A549 (cell line): Measurements from ENCODE around the gene VPS37B.

Source experiments
- CHD2 ChIP-seq: fragments of 150-350 bp; IDR thresholded peaks from 2 replicates; pipeline ENCODE4 v1.6.1; 2014; ENCODE audit warnings: low read length; ENCODE audit not compliant: partially characterized antibody
- MAFK ChIP-seq: fragments of 450-650 bp; IDR thresholded peaks from 2 replicates; pipeline ENCODE4 v1.6.1; 2014; ENCODE audit not compliant: partially characterized antibody
- POLR2A ChIP-seq: IDR thresholded peaks from 2 replicates; pipeline ENCODE4 v1.6.1; 2012; ENCODE audit warnings: mild to moderate bottlenecking, low read length
- SREBF2 ChIP-seq: fragments of 450-650 bp; IDR thresholded peaks from 2 replicates; pipeline ENCODE4 v1.6.1; 2014; ENCODE audit warnings: mild to moderate bottlenecking, moderate library complexity
- ZNF302 ChIP-seq: fragments of 250-450 bp; sonication (Bioruptor Pico); IDR thresholded peaks from 2 replicates; pipeline ENCODE4 v1.9.0; 2021; ENCODE audit warnings: inconsistent platforms, mild to moderate bottlenecking, moderate library complexity
- TF ChIP-seq, protein P1 (sequence below): fragments of >200 bp; sonication (Bioruptor Twin); formaldehyde crosslinking; IDR thresholded peaks from 3 replicates; pipeline ENCODE4 v1.5.1; 2016
- TF ChIP-seq, protein P2 (sequence below): fragments of 450-650 bp; IDR thresholded peaks from 2 replicates; pipeline ENCODE4 v1.6.1; 2014; ENCODE audit warnings: antibody characterized with exemption

DNA sequence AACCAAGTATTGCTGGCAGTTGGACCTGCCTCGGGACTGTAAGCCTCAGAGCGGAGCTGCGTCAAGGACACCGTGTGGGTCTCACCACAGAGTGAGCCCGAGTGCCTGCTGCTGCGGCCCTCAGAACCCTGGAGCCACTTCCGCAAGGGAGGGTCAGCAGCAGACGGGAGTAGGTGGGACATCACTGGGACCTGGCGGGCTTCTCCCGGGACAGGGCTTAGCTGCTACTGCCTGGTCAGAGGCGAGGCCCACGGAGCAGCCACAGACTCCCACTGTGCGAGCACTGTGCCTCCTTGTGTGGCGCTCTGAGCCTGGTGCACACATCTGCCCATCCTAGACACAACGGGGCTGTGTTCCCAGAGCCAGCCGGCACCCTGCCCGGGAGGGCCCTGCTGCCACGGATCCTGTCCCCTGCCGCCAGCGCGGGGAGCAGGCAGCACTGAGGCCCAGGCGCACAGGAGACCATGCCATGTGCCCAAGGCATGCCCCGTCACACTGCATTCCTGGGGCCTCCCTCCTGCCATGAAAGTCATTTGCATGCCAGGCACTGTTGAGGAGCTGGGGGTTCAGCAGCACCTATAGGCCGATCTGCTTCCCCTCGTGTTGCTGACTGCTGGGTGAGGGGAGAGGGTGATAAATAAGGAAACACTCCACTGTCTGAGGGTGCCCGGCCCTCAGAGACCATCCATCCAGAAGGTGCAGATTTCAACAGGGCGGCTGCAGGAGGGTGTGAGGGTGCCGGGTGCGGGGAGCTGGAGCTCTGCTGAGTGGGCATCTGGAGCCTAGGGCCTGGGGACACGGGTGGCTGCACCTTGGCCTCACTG, 50.7 kb downstream of the VPS37B start:
- TF ChIP-seq, protein P1, sequence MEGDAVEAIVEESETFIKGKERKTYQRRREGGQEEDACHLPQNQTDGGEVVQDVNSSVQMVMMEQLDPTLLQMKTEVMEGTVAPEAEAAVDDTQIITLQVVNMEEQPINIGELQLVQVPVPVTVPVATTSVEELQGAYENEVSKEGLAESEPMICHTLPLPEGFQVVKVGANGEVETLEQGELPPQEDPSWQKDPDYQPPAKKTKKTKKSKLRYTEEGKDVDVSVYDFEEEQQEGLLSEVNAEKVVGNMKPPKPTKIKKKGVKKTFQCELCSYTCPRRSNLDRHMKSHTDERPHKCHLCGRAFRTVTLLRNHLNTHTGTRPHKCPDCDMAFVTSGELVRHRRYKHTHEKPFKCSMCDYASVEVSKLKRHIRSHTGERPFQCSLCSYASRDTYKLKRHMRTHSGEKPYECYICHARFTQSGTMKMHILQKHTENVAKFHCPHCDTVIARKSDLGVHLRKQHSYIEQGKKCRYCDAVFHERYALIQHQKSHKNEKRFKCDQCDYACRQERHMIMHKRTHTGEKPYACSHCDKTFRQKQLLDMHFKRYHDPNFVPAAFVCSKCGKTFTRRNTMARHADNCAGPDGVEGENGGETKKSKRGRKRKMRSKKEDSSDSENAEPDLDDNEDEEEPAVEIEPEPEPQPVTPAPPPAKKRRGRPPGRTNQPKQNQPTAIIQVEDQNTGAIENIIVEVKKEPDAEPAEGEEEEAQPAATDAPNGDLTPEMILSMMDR: no peak
- no peak for TF ChIP-seq POLR2A
- TF ChIP-seq, protein P2, sequence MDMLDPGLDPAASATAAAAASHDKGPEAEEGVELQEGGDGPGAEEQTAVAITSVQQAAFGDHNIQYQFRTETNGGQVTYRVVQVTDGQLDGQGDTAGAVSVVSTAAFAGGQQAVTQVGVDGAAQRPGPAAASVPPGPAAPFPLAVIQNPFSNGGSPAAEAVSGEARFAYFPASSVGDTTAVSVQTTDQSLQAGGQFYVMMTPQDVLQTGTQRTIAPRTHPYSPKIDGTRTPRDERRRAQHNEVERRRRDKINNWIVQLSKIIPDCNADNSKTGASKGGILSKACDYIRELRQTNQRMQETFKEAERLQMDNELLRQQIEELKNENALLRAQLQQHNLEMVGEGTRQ: no peak
- TF ChIP-seq ZNF302: no peak
- no peak for TF ChIP-seq SREBF2
- TF ChIP-seq MAFK: no peak
- no peak for TF ChIP-seq CHD2
